ENCODE results near the gene VWF. TPM values are rescaled to one million over a fixed set of nuclear protein-coding genes. Genes with fewer than 3 reads are reported as not detected.

Gene VWF
- total RNA-seq, 8 experiments from 2014 or later: under 0.01 to 1.3 (median 0.52) TPM

Other genes starting within 250 kb of the VWF start
- 100 to 1,000 TPM in 2 of 8 experiments, 10 to 100 TPM in 1, 1 to 10 TPM in 2, under 1 TPM in 3; 0.46 to 162 (median 5.5) TPM for gene ANO2, start 179.4 kb downstream of the VWF start, total RNA-seq
- 100 to 1,000 TPM in 1 of 8 experiments, 1 to 10 TPM in 5, under 1 TPM in 2; 0.73 to 104 (median 2.5) TPM for gene CD9, start 75.7 kb upstream of the VWF start, total RNA-seq
- gene PLEKHG6, start 186.0 kb upstream of the VWF start, total RNA-seq: 1 to 10 TPM in 2 of 8 experiments, under 1 TPM in 6; 0.11 to 2.5 (median 0.52) TPM
- gene TNFRSF1A, start 217.4 kb upstream of the VWF start, total RNA-seq: 100 to 1,000 TPM in 1 of 8 experiments, 10 to 100 TPM in 6, 1 to 10 TPM in 1; 5.5 to 118 (median 35.7) TPM